Neural cell (in vitro differentiated cells): ENCODE measurements around the gene SLC38A7. TPM values are rescaled to one million over a fixed set of nuclear protein-coding genes. Genes with fewer than 3 reads are reported as not detected.

Experiments
- H2AFZ ChIP-seq: fragments of 200-600, 300-800 bp; sonication (generic), shearing (Covaris generic); 2 replicates; pipeline ENCODE4 v1.6.0; 2014; ENCODE audit warnings: low read depth, mild to moderate bottlenecking, antibody characterized with exemption, low read length, moderate library complexity
- H3F3A ChIP-seq: fragments of 200-600 bp; shearing (Covaris generic); 2 replicates; pipeline ENCODE4 v1.6.1; 2016; ENCODE audit warnings: mild to moderate bottlenecking, moderate library complexity, mixed read lengths, antibody characterized with exemption, low read length; ENCODE audit not compliant: insufficient read depth, poor library complexity, severe bottlenecking
- H3K27ac ChIP-seq: fragments of 200-600, 300-800 bp; sonication (generic), shearing (Covaris generic); 2 replicates; pipeline ENCODE4 v1.5.1; 2014; ENCODE audit warnings: mild to moderate bottlenecking, low read length, moderate library complexity
- H3K27me3 ChIP-seq: fragments of 300-800, 200-600 bp; sonication (generic), shearing (Covaris generic); 2 replicates; pipeline ENCODE4 v1.6.0; 2014; ENCODE audit warnings: mild to moderate bottlenecking, low read depth, low read length, moderate library complexity; ENCODE audit not compliant: insufficient read depth
- H3K36me3 ChIP-seq: fragments of 300-800, 200-600 bp; sonication (generic), shearing (Covaris generic); 2 replicates; pipeline ENCODE4 v1.5.1; 2014; ENCODE audit warnings: mild to moderate bottlenecking, antibody characterized with exemption, low read length, moderate library complexity; ENCODE audit not compliant: insufficient read depth
- H3K4me2 ChIP-seq: fragments of 300-800, 200-600 bp; sonication (generic), shearing (Covaris generic); 2 replicates; pipeline ENCODE4 v1.6.0; 2014; ENCODE audit warnings: mild to moderate bottlenecking, low read length
- H3K4me3 ChIP-seq: fragments of 300-800, 200-600 bp; sonication (generic), shearing (Covaris generic); 2 replicates; pipeline ENCODE4 v1.5.1; 2014; ENCODE audit warnings: mild to moderate bottlenecking, low read length, moderate library complexity
- H3K79me2 ChIP-seq: fragments of 200-600 bp; shearing (Covaris generic); replicated peaks from 2 replicates; pipeline ENCODE4 v1.6.0; 2014; ENCODE audit warnings: mild to moderate bottlenecking, low read length, moderate library complexity; ENCODE audit not compliant: insufficient read depth
- H3K9ac ChIP-seq: fragments of 300-800, 200-600 bp; sonication (generic), shearing (Covaris generic); 2 replicates; pipeline ENCODE4 v1.6.1; 2016; ENCODE audit warnings: mild to moderate bottlenecking, low read length, mixed read lengths
- H3K9me2 ChIP-seq: fragments of 200-600 bp; shearing (Covaris generic); 2 replicates; pipeline ENCODE4 v1.6.1; 2016; ENCODE audit warnings: mild to moderate bottlenecking, low read length, mixed read lengths; ENCODE audit not compliant: insufficient read depth
- H3K9me3 ChIP-seq: fragments of 200-600, 300-800 bp; sonication (generic), shearing (Covaris generic); 2 replicates; pipeline ENCODE4 v1.6.1; 2016; ENCODE audit warnings: mild to moderate bottlenecking, mixed run types, low read length, moderate library complexity, mixed read lengths
- H4K20me1 ChIP-seq: fragments of 200-600 bp; shearing (Covaris generic); 2 replicates; pipeline ENCODE4 v1.6.1; 2016; ENCODE audit warnings: mild to moderate bottlenecking, mixed run types; ENCODE audit not compliant: insufficient read depth
- CTCF ChIP-seq: fragments of 450-650 bp; IDR thresholded peaks from 2 replicates; pipeline ENCODE4 v1.5.1; 2014; ENCODE audit warnings: antibody characterized with exemption, mild to moderate bottlenecking, moderate library complexity; ENCODE audit not compliant: poor library complexity, severe bottlenecking
- EP300 ChIP-seq: fragments of 450-650 bp; conservative IDR thresholded peaks from 2 replicates; pipeline ENCODE4 v1.6.1; 2014; ENCODE audit warnings: antibody characterized with exemption, mild to moderate bottlenecking, moderate library complexity; ENCODE audit not compliant: poor library complexity, severe bottlenecking
- EZH2 ChIP-seq: fragments of 200-600, 300-800 bp; shearing (Covaris generic), sonication (generic); IDR thresholded peaks from 2 replicates; pipeline ENCODE4 v1.6.1; 2014; ENCODE audit warnings: antibody characterized with exemption, low read length, borderline replicate concordance, mild to moderate bottlenecking; ENCODE audit not compliant: insufficient read depth, poor library complexity, severe bottlenecking
- MXI1 ChIP-seq: fragments of 450-650 bp; conservative IDR thresholded peaks from 2 replicates; pipeline ENCODE4 v1.6.1; 2014; ENCODE audit warnings: antibody characterized with exemption, mild to moderate bottlenecking; ENCODE audit not compliant: poor library complexity, severe bottlenecking
- POLR2AphosphoS5 ChIP-seq: IDR thresholded peaks from 2 replicates; pipeline ENCODE4 v1.6.1; 2012
- RAD21 ChIP-seq: fragments of 450-650 bp; conservative IDR thresholded peaks from 2 replicates; pipeline ENCODE4 v1.6.1; 2014; ENCODE audit warnings: antibody characterized with exemption, mild to moderate bottlenecking, moderate library complexity
- SMC3 ChIP-seq: fragments of 450-650 bp; conservative IDR thresholded peaks from 2 replicates; pipeline ENCODE4 v1.6.1; 2014; ENCODE audit warnings: antibody characterized with exemption, mild to moderate bottlenecking, moderate library complexity; ENCODE audit not compliant: poor library complexity
- TAF1 ChIP-seq: IDR thresholded peaks from 2 replicates; pipeline ENCODE4 v1.6.1; 2012; ENCODE audit warnings: low read depth
- polyA plus RNA-seq: library from polyadenylated mRNA; depleted of rRNA; stranded (reverse); fragments of >200 nt; gene quantifications from 2 replicates; pipeline ENCODE4 v1.2.3, GENCODE V29; 2014
- TF ChIP-seq, protein P1 (sequence below): IDR thresholded peaks from 2 replicates; pipeline ENCODE4 v1.6.1; 2012; ENCODE audit warnings: borderline replicate concordance

The SLC38A7 gene
- polyA plus RNA-seq, 1 donor from 2014 or later, result 10.2 TPM

DNA sequence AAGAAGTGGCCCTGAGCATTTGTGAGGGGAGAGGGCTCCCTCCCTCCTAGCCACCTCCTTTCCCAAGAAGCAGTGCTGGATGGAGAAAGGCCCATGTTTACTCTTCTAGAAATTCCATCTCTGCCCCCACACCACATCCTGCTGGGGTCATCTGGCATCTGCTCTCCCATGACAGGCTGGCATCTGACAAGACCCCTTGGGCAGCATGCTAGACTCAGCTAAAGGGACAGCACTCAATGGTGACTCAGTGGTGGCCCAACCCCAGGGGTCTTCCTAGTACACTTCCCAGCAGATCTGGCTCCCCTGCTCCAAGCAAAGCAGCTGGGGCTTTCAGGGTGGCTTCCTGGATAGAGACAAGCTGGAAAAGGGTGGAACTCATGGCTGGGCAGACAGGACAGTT, 14.4 kb downstream of the SLC38A7 start:
- H3F3A ChIP-seq, result no peaks in the 10 kb centered on the region
- H4K20me1 ChIP-seq, result no peaks in the 10 kb centered on the region
- H3K4me2 ChIP-seq, result no peak overlapping the region
- H3K27me3 ChIP-seq, result no peaks in the 10 kb centered on the region
- no peaks in the 10 kb centered on the region for H3K9me2 ChIP-seq
- no peaks in the 10 kb centered on the region for H3K79me2 ChIP-seq
- no peak overlapping the region for H2AFZ ChIP-seq
- H3K9me3 ChIP-seq, result no peaks in the 10 kb centered on the region
- no peak overlapping the region for H3K4me3 ChIP-seq
- H3K27ac ChIP-seq, result no peak overlapping the region
- TF ChIP-seq MXI1 (no peak), RAD21 (no peak), TAF1 (no peak), CTCF (no peak), EP300 (no peak), EZH2 (no peak), SMC3 (no peak), POLR2AphosphoS5 (no peak)
- TF ChIP-seq, protein P1, sequence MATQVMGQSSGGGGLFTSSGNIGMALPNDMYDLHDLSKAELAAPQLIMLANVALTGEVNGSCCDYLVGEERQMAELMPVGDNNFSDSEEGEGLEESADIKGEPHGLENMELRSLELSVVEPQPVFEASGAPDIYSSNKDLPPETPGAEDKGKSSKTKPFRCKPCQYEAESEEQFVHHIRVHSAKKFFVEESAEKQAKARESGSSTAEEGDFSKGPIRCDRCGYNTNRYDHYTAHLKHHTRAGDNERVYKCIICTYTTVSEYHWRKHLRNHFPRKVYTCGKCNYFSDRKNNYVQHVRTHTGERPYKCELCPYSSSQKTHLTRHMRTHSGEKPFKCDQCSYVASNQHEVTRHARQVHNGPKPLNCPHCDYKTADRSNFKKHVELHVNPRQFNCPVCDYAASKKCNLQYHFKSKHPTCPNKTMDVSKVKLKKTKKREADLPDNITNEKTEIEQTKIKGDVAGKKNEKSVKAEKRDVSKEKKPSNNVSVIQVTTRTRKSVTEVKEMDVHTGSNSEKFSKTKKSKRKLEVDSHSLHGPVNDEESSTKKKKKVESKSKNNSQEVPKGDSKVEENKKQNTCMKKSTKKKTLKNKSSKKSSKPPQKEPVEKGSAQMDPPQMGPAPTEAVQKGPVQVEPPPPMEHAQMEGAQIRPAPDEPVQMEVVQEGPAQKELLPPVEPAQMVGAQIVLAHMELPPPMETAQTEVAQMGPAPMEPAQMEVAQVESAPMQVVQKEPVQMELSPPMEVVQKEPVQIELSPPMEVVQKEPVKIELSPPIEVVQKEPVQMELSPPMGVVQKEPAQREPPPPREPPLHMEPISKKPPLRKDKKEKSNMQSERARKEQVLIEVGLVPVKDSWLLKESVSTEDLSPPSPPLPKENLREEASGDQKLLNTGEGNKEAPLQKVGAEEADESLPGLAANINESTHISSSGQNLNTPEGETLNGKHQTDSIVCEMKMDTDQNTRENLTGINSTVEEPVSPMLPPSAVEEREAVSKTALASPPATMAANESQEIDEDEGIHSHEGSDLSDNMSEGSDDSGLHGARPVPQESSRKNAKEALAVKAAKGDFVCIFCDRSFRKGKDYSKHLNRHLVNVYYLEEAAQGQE, result no peak
- no peak overlapping the region for H3K9ac ChIP-seq
- no peaks in the 10 kb centered on the region for H3K36me3 ChIP-seq

GRCh38 chr16:58665200-58665599, 19.4 kb downstream of the SLC38A7 start:
- Histone ChIP-seq H4K20me1 (no peaks in the 10 kb centered on the region), H3K79me2 (no peaks in the 10 kb centered on the region), H3K9me3 (no peaks in the 10 kb centered on the region), H2AFZ (no peak overlapping the region), H3K27me3 (no peaks in the 10 kb centered on the region), H3K36me3 (no peaks in the 10 kb centered on the region), H3F3A (no peaks in the 10 kb centered on the region), H3K4me2 (no peak overlapping the region), H3K9me2 (no peaks in the 10 kb centered on the region), H3K27ac (no peak overlapping the region), H3K4me3 (no peak overlapping the region), H3K9ac (no peak overlapping the region)
- TF ChIP-seq RAD21 (no peak), SMC3 (no peak), TAF1 (no peak), CTCF (no peak), POLR2AphosphoS5 (no peak), EZH2 (no peak), EP300 (no peak), MXI1 (no peak)
- TF ChIP-seq, protein P1, result no peak
